Measurements from ENCODE around the gene TOGARAM2.
A peak's percentile ranks its signal among the peaks of the same experiment; 100 is the strongest.

The TOGARAM2 gene

GRCh38 chr2:28981016-28981441 lies at the start of gene TOGARAM2:
TOGARAM2 (plus strand) TSS chr2:28981298; CDS start chr2:28994835, 13,537 bp downstream.
- Histone ChIP-seq H3K4me3 (ENCODE audit: low read depth in 1 of 2, low read length in 2 of 2) (no peak within 1 kb of the TSS), H3K4me1 (ENCODE audit: control insufficient read depth in 1 of 2, insufficient read depth in 2 of 2, low read length in 2 of 2) (peaks cover 0 to 37% of the 10 kb centered on the region in 2 donors), H3K9me3 (ENCODE audit: control insufficient read depth in 1 of 2, low read length in 2 of 2) (no peaks in the 10 kb centered on the region), H3K27ac (ENCODE audit: low read length) (peak within 1 kb of the TSS; percentile 31), H3K27me3 (ENCODE audit: low read depth, low read length) (no peaks in the 10 kb centered on the region), H3K36me3 (ENCODE audit: control insufficient read depth in 1 of 2, insufficient read depth in 2 of 2, low read length in 2 of 2) (no peaks in the 10 kb centered on the region)

GRCh38 chr2:28934769-28935168 lies 46.3 kb upstream of the TOGARAM2 start:
- Histone ChIP-seq H3K4me1 (ENCODE audit: control insufficient read depth in 1 of 2, insufficient read depth in 2 of 2, low read length in 2 of 2) (no peaks in the 10 kb centered on the region), H3K27me3 (ENCODE audit: low read depth, low read length) (no peaks in the 10 kb centered on the region), H3K9me3 (ENCODE audit: control insufficient read depth in 1 of 2, low read length in 2 of 2) (no peaks in the 10 kb centered on the region), H3K27ac (ENCODE audit: low read length) (no peak overlapping the region), H3K36me3 (ENCODE audit: control insufficient read depth in 1 of 2, insufficient read depth in 2 of 2, low read length in 2 of 2) (peaks cover 46 to 51% of the 10 kb centered on the region in 2 donors), H3K4me3 (ENCODE audit: low read depth in 1 of 2, low read length in 2 of 2) (no peak overlapping the region)

- Histone ChIP-seq H3K27me3 (ENCODE audit: low read depth, low read length) (no peaks in the 10 kb centered on the region), H3K4me1 (ENCODE audit: control insufficient read depth in 1 of 2, insufficient read depth in 2 of 2, low read length in 2 of 2) (no peaks in the 10 kb centered on the region), H3K36me3 (ENCODE audit: control insufficient read depth in 1 of 2, insufficient read depth in 2 of 2, low read length in 2 of 2) (peaks cover 53 to 55% of the 10 kb centered on the region in 2 donors), H3K9me3 (ENCODE audit: control insufficient read depth in 1 of 2, low read length in 2 of 2) (no peaks in the 10 kb centered on the region), H3K27ac (ENCODE audit: low read length) (no peak overlapping the region), H3K4me3 (ENCODE audit: low read depth in 1 of 2, low read length in 2 of 2) (no peak overlapping the region)
Measured at GRCh38 chr2:28941008-28941407, 40.1 kb upstream of the TOGARAM2 start.

GRCh38 chr2:28944535-28945248 lies 36.4 kb upstream of the TOGARAM2 start:
- H3K27ac ChIP-seq (ENCODE audit: low read length) = no peak overlapping the region
- H3K9me3 ChIP-seq (ENCODE audit: control insufficient read depth in 1 of 2, low read length in 2 of 2) = no peaks in the 10 kb centered on the region
- H3K36me3 ChIP-seq (ENCODE audit: control insufficient read depth in 1 of 2, insufficient read depth in 2 of 2, low read length in 2 of 2) = peaks cover 62 to 72% of the 10 kb centered on the region in 2 donors
- no peaks in the 10 kb centered on the region for H3K27me3 ChIP-seq (ENCODE audit: low read depth, low read length)
- H3K4me1 ChIP-seq (ENCODE audit: control insufficient read depth in 1 of 2, insufficient read depth in 2 of 2, low read length in 2 of 2) = no peaks in the 10 kb centered on the region
- H3K4me3 ChIP-seq (ENCODE audit: low read depth in 1 of 2, low read length in 2 of 2) = no peak overlapping the region

- Histone ChIP-seq H3K36me3 (ENCODE audit: control insufficient read depth in 1 of 2, insufficient read depth in 2 of 2, low read length in 2 of 2) (peaks cover 41 to 50% of the 10 kb centered on the region in 2 donors), H3K27me3 (ENCODE audit: low read depth, low read length) (no peaks in the 10 kb centered on the region), H3K4me1 (ENCODE audit: control insufficient read depth in 1 of 2, insufficient read depth in 2 of 2, low read length in 2 of 2) (no peaks in the 10 kb centered on the region), H3K27ac (ENCODE audit: low read length) (no peak overlapping the region), H3K4me3 (ENCODE audit: low read depth in 1 of 2, low read length in 2 of 2) (no peak overlapping the region), H3K9me3 (ENCODE audit: control insufficient read depth in 1 of 2, low read length in 2 of 2) (no peaks in the 10 kb centered on the region)
Measured at GRCh38 chr2:28948160-28948559, 32.9 kb upstream of the TOGARAM2 start.

- Histone ChIP-seq H3K27me3 (ENCODE audit: low read depth, low read length) (no peaks in the 10 kb centered on the region), H3K9me3 (ENCODE audit: control insufficient read depth in 1 of 2, low read length in 2 of 2) (no peaks in the 10 kb centered on the region), H3K4me3 (ENCODE audit: low read depth in 1 of 2, low read length in 2 of 2) (no peak overlapping the region), H3K4me1 (ENCODE audit: control insufficient read depth in 1 of 2, insufficient read depth in 2 of 2, low read length in 2 of 2) (no peaks in the 10 kb centered on the region), H3K36me3 (ENCODE audit: control insufficient read depth in 1 of 2, insufficient read depth in 2 of 2, low read length in 2 of 2) (peaks cover 32 to 41% of the 10 kb centered on the region in 2 donors), H3K27ac (ENCODE audit: low read length) (no peak overlapping the region)
Measured at GRCh38 chr2:28949190-28949589, 31.9 kb upstream of the TOGARAM2 start.

- no peaks in the 10 kb centered on the region for H3K9me3 ChIP-seq (ENCODE audit: control insufficient read depth in 1 of 2, low read length in 2 of 2)
- no peak overlapping the region for H3K4me3 ChIP-seq (ENCODE audit: low read depth in 1 of 2, low read length in 2 of 2)
- H3K27me3 ChIP-seq (ENCODE audit: low read depth, low read length) = no peaks in the 10 kb centered on the region
- H3K36me3 ChIP-seq (ENCODE audit: control insufficient read depth in 1 of 2, insufficient read depth in 2 of 2, low read length in 2 of 2) = peaks cover 26 to 36% of the 10 kb centered on the region in 2 donors
- no peak overlapping the region for H3K27ac ChIP-seq (ENCODE audit: low read length)
- no peaks in the 10 kb centered on the region for H3K4me1 ChIP-seq (ENCODE audit: control insufficient read depth in 1 of 2, insufficient read depth in 2 of 2, low read length in 2 of 2)
Measured at GRCh38 chr2:28949617-28950305, 31.3 kb upstream of the TOGARAM2 start.

- H3K27ac ChIP-seq (ENCODE audit: low read length) = no peak overlapping the region
Measured at GRCh38 chr2:28950941-28951630, 30.0 kb upstream of the TOGARAM2 start.

GRCh38 chr2:28951910-28952835 lies 28.9 kb upstream of the TOGARAM2 start:
- Histone ChIP-seq H3K9me3 (ENCODE audit: control insufficient read depth in 1 of 2, low read length in 2 of 2) (no peaks in the 10 kb centered on the region), H3K4me3 (ENCODE audit: low read depth in 1 of 2, low read length in 2 of 2) (no peak overlapping the region), H3K36me3 (ENCODE audit: control insufficient read depth in 1 of 2, insufficient read depth in 2 of 2, low read length in 2 of 2) (peaks cover 9 to 16% of the 10 kb centered on the region in 2 donors), H3K27me3 (ENCODE audit: low read depth, low read length) (no peaks in the 10 kb centered on the region), H3K4me1 (ENCODE audit: control insufficient read depth in 1 of 2, insufficient read depth in 2 of 2, low read length in 2 of 2) (peaks cover 0 to 4% of the 10 kb centered on the region in 2 donors), H3K27ac (ENCODE audit: low read length) (no peak overlapping the region)

More at GRCh38 chr2:28950941-28951630, 30.0 kb upstream of the TOGARAM2 start:
- H3K4me3 ChIP-seq (ENCODE audit: low read depth in 1 of 2, low read length in 2 of 2) = no peak overlapping the region
- no peaks in the 10 kb centered on the region for H3K9me3 ChIP-seq (ENCODE audit: control insufficient read depth in 1 of 2, low read length in 2 of 2)
- H3K27me3 ChIP-seq (ENCODE audit: low read depth, low read length) = no peaks in the 10 kb centered on the region
- H3K36me3 ChIP-seq (ENCODE audit: control insufficient read depth in 1 of 2, insufficient read depth in 2 of 2, low read length in 2 of 2) = peaks cover 17 to 26% of the 10 kb centered on the region in 2 donors
- peaks cover 0 to under 1% of the 10 kb centered on the region in 2 donors for H3K4me1 ChIP-seq (ENCODE audit: control insufficient read depth in 1 of 2, insufficient read depth in 2 of 2, low read length in 2 of 2)

- Histone ChIP-seq H3K4me3 (ENCODE audit: low read depth in 1 of 2, low read length in 2 of 2) (no peak overlapping the region), H3K4me1 (ENCODE audit: control insufficient read depth in 1 of 2, insufficient read depth in 2 of 2, low read length in 2 of 2) (peaks cover 0 to 4% of the 10 kb centered on the region in 2 donors), H3K9me3 (ENCODE audit: control insufficient read depth in 1 of 2, low read length in 2 of 2) (no peaks in the 10 kb centered on the region), H3K36me3 (ENCODE audit: control insufficient read depth in 1 of 2, insufficient read depth in 2 of 2, low read length in 2 of 2) (peaks cover 7 to 13% of the 10 kb centered on the region in 2 donors), H3K27me3 (ENCODE audit: low read depth, low read length) (no peaks in the 10 kb centered on the region), H3K27ac (ENCODE audit: low read length) (no peak overlapping the region)
Measured at GRCh38 chr2:28952836-28953211, 28.3 kb upstream of the TOGARAM2 start.
